Muscle of arm (tissue), 12 donors: ENCODE results near the gene ZFHX3. TPM values are rescaled to one million over a fixed set of nuclear protein-coding genes. Genes with fewer than 3 reads are reported as not detected.
A peak's percentile ranks its signal among the peaks of the same experiment; 100 is the strongest.
"Not testable (repeated sequence)": the region's sequence is repeated elsewhere in the genome, so short reads cannot be mapped to it uniquely, and the experiment has no call there.

Experiments used
- DNase-seq: peaks from one replicate; pipeline ENCODE4 v3.0.0-alpha.2; 2013
- polyA plus RNA-seq, 12 donors: library from polyadenylated mRNA; unstranded; fragments of 120-200 nt; gene quantifications; one replicate each; pipeline ENCODE4 v1.2.1, GENCODE V29; 2013; ENCODE audit not compliant: insufficient read length in 12 of 12

ZFHX3 gene
- polyA plus RNA-seq, 12 donors = 7.2 to 25.4 (median 9.7) TPM

- DNase-seq = peak; percentile 46
These were observed 47.7 kb downstream of the ZFHX3 start for GRCh38 chr16:73000020-73000906.

DNA sequence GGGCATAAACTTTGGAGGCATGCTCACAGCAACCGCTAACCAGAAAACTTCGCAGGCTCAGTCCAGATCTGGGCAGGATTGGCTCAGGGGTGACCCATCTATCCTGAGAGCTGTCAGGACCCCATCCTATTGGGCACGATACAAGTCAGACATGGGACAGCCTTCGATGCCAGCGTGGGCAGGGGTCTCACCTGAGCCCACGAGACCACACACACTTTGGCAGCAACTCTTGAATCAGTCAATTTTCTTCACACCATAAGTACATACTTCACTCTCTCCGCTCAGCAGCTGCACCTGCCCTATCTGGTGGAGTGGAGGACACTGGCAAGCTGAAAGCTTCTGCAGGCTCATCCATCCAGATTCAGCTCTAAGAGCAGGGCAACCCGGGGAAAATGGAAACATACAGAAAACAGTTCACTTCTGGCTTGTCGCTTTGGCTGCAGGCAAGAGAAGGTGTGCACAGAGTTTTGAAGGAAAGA, 48.3 kb downstream of the ZFHX3 start:
- DNase-seq = no peak

GRCh38 chr16:72997141-72997542, 50.8 kb downstream of the ZFHX3 start:
- no peak for DNase-seq

GRCh38 chr16:72996291-72997062, 51.5 kb downstream of the ZFHX3 start:
- DNase-seq = no peak

- not testable (repeated sequence) for DNase-seq
These were observed 52.1 kb downstream of the ZFHX3 start for GRCh38 chr16:72995882-72996270.

DNA sequence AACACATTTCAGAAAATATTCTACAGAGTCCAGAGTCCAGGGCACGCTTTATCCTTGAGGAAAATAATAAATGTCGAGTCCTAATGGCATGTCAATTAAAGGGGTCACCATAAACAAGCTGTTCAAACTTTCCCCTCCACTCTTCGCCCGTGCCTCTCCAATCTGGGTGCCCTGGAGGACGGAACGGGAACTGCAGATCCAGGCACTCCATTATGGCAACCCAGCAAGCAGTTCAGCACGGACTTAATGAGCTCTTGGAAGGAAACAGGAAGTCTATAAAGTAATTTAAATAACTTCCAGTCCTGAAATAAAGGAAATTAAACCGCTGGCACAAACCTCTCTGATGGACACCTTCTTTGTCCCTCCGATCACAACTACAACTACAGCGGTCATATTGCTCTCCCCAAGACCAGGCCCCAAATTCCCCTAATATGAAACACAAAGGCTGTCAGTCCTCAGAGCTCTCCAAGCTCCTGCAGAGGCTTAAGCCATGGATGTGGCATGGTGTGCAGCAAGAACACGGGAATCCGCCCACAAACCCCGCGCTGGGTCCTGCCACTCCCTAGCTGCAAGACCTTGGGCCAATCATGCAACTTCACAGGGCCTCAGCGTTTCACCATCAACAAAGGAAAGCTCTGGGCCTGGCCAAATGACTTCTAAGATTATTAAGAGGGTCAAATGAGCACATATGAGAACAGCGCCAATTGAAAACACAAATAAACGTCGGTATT, 52.6 kb downstream of the ZFHX3 start:
- DNase-seq = no peak

DNA sequence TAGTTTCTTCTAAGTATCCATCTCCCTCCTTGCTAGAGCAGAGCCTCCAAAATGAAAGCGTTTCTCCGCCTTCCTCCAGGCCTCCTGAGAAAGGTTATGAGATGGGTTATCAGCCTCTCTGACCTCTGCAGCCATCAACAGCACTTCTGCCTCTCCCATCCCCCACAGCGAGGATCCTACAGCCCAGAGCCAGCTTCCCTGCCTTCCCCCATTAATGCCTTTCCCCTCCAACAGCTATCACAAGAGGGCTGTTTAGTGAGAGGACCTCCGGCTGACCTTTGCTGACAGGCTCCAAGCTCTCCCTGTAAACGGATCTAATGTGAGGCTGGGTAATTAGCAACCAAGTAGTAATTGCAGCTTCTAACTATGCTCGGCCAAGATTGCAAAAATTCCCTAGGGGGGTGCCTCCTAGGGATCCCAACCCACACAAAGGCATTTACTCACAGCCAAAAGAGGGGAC, 55.8 kb downstream of the ZFHX3 start:
- no peak for DNase-seq

GRCh38 chr16:72991644-72992043, 56.3 kb downstream of the ZFHX3 start:
- no peak for DNase-seq

GRCh38 chr16:72991211-72991610, 56.7 kb downstream of the ZFHX3 start:
- DNase-seq = no peak

GRCh38 chr16:72990571-72990970, 57.4 kb downstream of the ZFHX3 start:
- DNase-seq = no peak

GRCh38 chr16:72989579-72990551, 58.1 kb downstream of the ZFHX3 start:
- DNase-seq = peak; percentile 77

- not testable (repeated sequence) for DNase-seq
These were observed 58.7 kb downstream of the ZFHX3 start for GRCh38 chr16:72989203-72989578.

GRCh38 chr16:72988569-72988968, 59.4 kb downstream of the ZFHX3 start:
- no peak for DNase-seq

GRCh38 chr16:72987480-72987901, 60.4 kb downstream of the ZFHX3 start:
- no peak for DNase-seq

GRCh38 chr16:72985995-72986394, 61.9 kb downstream of the ZFHX3 start:
- DNase-seq = peak; percentile 47

- DNase-seq = peak; percentile 85
These were observed 62.6 kb downstream of the ZFHX3 start for GRCh38 chr16:72985148-72985941.

GRCh38 chr16:72983728-72984350, 64.1 kb downstream of the ZFHX3 start:
- no peak for DNase-seq

GRCh38 chr16:72983241-72983640, 64.7 kb downstream of the ZFHX3 start:
- DNase-seq = no peak

DNA sequence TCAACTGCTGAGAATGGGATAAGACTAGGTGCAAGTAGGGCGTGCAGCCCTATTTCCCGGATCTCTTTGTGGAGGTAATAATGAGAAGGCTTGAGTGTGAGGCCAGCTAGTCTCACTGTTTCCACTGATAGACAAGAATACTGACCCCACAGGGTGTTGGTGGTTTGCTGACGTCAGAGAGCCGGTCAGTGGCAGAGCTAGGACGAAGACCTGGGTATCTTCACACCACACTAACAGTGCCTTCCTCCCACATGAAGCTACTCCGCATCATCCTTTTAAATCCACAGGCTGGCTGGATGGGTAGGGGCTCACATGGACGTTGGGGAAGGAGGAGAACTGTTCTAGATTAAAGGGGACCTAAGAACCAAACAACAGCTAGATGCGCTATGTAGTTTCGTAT, 68.0 kb downstream of the ZFHX3 start:
- no peak for DNase-seq
